ENCODE results near the gene FES.

FES gene

GRCh38 chr15:90941038-90941437 is 56.7 kb downstream of the FES start:
- Histone ChIP-seq H3K4me1 (ENCODE audit: control insufficient read depth, insufficient read depth, low read length) (peaks cover 2% of the 10 kb centered on the region), H3K27me3 (ENCODE audit: control insufficient read depth, insufficient read depth, low read length) (no peaks in the 10 kb centered on the region), H3K9ac (ENCODE audit: low read length) (no peak overlapping the region), H3K36me3 (ENCODE audit: control insufficient read depth, insufficient read depth, low read length) (peaks cover 28% of the 10 kb centered on the region), H3K27ac (ENCODE audit: low read depth, low read length) (no peak overlapping the region), H3K4me3 (ENCODE audit: low read length) (no peak overlapping the region)

- Histone ChIP-seq H3K36me3 (ENCODE audit: control insufficient read depth, insufficient read depth, low read length) (peaks cover 41% of the 10 kb centered on the region), H3K27me3 (ENCODE audit: control insufficient read depth, insufficient read depth, low read length) (no peaks in the 10 kb centered on the region), H3K4me3 (ENCODE audit: low read length) (no peak overlapping the region), H3K27ac (ENCODE audit: low read depth, low read length) (no peak overlapping the region), H3K4me1 (ENCODE audit: control insufficient read depth, insufficient read depth, low read length) (no peaks in the 10 kb centered on the region), H3K9ac (ENCODE audit: low read length) (no peak overlapping the region)
These were observed 58.2 kb downstream of the FES start for GRCh38 chr15:90942354-90943120.

DNA sequence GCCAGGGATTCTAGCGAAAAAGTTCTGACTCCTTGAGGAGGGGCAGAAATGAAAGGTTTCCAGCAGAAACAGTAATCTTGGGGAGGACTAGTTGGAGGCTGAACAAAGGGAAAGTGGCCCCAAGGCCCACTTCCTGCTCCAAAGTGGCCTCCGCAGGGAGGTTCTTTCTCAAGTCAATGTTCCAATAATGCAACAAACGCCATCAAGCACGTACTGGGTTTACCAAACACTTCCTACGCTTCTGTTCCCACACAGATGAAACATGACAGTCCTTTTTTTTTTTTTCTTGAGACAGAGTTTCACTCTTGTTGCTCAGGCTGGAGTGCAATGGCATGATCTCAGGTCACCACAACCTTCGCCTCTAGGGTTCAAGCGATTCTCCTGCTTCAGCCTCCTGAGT is 60.8 kb downstream of the FES start:
- Histone ChIP-seq H3K4me3 (ENCODE audit: low read length) (no peak overlapping the region), H3K4me1 (ENCODE audit: control insufficient read depth, insufficient read depth, low read length) (no peaks in the 10 kb centered on the region), H3K27me3 (ENCODE audit: control insufficient read depth, insufficient read depth, low read length) (no peaks in the 10 kb centered on the region), H3K36me3 (ENCODE audit: control insufficient read depth, insufficient read depth, low read length) (peaks cover 38% of the 10 kb centered on the region), H3K9ac (ENCODE audit: low read length) (no peak overlapping the region), H3K27ac (ENCODE audit: low read depth, low read length) (no peak overlapping the region)
